D341Med (cell line): ENCODE measurements around the gene LSM14B.
"Not testable (repeated sequence)": the region's sequence is repeated elsewhere in the genome, so short reads cannot be mapped to it uniquely, and the experiment has no call there.

ENCODE experiments used
- DNase-seq: peaks from one replicate; pipeline ENCODE4 v3.0.0; 2012; ENCODE audit warnings: low spot score

The LSM14B gene

DNA sequence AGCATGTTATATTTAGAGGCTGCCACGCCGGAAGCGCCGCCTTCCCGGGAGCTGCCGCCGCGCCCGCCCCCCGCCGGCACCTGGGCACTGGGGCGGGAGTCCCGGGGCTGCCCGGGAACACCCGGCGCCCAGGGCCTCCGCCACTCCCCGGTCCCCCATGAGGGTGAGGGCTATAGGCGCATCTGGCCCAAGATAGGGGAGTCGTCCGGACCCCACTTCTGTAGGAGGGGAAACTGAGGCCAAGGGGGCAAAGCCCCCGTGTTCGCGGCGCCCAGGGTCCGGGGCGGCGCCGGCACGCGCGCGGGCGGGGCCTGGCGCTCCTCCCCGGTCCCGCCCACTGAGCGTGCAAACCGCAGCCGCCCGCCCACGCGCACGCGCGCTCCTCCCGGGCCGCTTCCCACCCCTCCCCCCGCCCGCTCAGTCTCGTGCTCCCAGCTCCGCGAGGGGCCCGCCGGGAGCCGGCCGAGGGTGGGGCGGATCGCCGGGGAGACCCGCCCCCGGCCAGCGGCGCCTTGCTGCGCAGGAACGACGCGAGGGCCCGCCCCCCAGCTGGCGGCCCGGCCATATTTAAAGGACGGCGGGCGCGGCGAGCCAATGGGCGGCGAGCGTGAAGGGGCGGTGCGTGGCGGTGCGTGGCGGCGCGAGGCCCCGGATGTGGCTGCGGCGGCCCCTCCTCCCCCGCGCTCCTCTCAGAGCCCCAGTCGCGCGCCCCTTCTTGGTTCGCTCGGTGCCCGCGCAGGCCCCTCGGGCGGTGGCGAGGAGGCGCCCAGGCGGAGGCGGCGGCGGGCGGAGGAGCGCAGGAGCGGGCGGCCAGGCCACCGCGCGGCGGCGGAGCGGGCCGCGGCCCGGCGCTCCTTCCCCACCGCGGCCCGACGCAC, at the start of gene LSM14B:
TSS of gene LSM14B (plus strand) at position 700 of the 878 bp plus-strand sequence. CDS start 192 bp downstream, outside the sequence.
- DNase-seq: peak; percentile 99

DNA sequence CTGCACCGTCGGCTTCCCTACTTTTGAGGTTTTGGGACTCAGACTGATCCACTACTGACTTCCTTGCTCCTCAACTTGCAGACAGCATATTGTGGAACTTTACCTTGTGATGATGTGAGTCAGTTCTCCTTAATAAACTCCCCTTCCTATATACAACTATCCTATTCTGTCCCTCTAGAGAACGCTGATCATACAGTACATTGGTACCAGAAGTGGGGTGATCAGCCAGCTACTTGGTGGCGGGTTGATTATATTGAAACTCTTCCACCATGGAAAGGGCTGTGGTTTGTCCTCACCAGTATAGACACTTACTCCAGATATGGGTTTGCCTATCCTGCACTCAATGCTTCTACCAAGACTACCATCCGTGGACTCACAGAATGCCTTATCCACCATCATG, 49.0 kb upstream of the LSM14B start:
- no peak for DNase-seq

DNA sequence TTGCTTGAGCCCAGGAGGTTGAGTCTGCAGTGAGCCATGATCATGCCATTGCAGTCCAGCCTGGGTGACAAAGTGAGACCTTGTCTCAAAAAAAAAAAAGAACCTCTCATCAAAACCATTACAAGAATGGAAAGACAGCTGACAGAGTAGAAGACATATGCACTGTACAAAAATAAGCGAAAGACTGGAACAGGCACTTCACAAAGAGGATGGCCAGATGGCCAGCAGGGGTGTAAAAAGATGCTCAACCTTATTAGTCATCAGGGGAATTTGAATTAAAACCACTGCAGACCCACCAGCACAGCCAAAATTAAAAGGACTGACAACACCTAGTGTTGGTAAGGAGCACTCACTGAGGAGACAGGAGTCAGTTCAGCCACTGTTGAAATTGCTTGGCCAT, 43.1 kb upstream of the LSM14B start:
- no peak for DNase-seq

DNA sequence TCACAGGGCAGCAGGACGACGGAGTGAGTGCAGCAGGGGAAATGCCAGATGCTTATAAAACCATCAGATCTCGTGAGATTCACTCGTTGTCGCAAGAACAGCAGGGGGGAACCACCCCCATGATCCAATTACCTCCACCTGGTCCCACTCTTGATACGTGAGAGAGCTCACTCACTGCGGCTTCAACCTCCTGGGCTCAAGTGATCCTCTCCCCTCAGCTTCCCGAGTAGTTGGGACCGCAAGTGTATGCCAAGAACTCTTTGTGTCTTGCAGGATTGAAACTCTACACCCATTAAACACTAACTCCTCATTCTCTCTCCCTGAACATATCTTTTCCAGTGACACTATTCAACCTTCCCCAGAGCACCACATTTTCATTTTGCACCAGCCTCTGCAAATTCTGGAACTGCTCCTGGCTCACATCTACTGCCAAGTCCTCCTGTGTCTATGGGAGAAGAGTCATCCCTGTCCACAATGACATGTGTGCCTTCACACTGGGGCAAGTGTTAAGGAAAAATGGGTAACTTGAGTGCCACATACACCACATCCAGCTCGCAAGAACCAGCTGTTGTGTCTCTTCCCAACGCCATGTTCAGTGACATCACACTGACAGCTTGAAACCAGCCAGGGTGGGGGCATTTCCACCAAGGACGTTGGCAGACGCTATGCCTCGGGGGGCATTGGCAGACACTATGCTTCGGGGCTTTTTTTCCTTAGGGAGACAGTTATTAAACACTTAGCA, 41.9 kb upstream of the LSM14B start:
- no peak for DNase-seq

DNA sequence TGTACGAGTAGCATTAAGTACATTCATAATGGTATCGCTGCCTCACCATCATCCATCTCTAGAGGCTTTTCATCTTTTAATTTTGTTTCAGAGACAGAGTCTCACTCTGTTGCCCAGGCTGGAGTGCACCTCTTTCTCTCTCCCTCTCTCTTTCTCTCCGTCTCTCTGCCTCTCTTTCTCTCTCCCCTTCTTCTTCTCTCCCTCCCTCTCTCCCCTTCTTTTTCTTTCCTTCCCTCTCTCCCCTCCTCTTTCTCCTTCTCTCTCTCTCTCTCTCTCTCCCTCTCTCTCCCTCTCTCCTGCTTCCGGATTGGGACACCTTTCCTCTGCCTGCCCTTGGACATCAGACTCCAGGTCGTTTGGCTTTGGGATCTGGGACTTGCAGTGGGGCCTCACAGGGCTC, 39.0 kb upstream of the LSM14B start:
- no peak for DNase-seq

DNA sequence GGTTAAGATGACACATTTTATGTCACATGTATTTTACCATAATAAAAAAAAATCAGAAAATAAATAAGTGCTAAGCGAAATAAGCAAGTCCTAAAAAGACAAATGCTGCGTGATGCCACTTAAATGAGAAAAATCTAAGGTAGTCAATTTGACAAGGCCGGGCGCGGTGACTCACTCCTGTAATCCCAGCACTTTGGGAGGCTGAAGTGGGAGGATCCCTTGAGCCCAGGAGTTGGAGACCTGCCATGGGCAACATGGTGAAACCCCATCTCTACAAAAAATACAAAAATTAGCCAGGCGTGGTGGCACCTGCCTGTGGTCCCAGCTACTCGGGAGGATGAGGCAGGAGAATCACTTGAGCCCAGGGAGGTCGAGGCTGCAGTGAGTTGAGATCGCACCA, 38.1 kb upstream of the LSM14B start:
- DNase-seq: not testable (repeated sequence)

DNA sequence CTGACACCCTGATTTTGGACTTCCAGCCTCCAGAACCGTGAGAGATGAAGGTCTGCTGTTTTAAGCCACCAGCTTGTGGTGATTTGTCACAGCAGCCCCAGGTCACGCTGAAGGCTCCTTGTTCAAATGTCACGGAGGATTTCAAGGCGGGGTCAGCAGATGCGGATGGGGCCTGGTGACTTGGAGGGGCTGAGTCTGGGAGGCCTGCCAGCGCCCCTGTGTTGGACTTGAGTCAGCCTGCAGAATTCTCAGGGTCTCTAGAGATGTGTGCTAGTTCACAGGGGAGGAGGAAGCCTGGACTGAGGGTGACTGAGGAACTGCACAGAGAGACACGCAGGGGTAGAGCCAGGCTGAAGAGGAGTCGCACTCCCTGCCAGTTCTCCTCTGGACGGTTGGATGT, 37.1 kb upstream of the LSM14B start:
- DNase-seq: no peak

DNA sequence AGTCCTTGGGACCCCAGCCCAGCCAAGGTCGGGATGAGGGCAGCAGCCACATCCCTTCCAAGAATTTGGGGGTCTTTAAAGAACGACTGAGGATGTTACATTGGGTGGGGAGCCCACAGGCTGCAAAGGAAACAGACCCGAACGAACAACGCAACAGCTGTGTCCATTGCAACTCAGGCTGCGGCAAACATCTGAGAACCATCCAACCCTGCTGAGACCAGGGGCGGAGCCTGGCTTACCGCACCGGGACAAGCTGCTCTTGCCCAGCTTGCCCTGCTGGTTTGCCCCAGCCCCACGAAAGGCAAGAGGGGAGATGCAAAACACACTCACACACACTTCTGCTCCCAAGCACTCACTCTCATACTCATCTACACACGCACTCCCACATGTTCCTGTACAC, 35.0 kb upstream of the LSM14B start:
- DNase-seq: no peak

DNA sequence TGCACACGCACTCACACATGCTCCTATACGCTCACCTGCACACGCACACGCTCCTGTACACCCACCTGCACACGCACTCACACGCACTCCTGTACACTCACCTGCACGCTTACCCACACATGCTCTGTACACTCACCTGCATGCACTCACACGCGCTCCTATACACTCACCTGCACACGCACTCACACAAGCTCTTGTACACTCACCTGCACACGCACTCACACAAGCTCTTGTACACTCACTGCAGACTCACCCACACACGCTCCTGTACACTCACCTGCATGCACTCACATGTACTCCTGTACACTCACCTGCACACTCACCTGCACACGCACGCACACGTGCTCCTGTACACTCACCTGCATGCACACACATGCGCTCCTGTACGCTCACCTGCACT, 34.6 kb upstream of the LSM14B start:
- DNase-seq: no peak

DNA sequence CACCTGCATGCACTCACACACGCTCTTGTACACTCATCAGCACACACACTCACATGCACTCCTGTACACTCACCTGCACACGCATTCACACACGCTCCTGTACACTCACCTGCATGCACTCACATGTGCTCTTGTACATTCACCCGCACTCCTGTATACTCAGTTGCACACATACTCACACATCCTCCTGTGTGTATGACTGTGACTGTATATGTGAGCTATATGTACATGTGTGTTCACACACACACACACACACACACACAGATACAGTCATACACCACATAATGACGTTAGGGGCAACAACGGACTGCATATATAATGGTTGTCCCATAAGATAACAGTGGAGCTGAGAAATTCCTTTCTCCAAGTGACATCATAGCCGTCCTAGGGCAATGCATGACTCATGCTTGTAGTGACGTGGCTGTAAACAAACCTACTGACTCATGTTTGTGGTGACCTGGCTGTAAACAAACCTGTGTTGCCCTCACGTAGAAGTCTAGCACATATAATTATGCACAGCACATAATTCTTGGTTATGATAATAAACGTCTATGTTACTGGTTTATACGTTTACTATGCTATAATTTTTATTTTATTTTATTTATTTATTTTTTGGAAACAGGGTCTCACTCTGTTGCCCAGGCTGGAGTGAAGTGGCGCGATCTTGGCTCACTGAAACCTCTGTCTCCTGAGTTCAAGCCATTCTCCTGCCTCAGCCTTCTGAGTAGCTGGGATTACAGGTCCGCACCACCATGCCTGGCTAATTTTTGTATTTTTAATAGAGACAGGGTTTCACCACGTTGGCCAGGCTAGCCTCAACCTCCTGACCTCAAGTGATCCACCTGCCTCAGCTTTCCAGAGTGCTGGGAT, 33.8 kb upstream of the LSM14B start:
- DNase-seq: no peak

DNA sequence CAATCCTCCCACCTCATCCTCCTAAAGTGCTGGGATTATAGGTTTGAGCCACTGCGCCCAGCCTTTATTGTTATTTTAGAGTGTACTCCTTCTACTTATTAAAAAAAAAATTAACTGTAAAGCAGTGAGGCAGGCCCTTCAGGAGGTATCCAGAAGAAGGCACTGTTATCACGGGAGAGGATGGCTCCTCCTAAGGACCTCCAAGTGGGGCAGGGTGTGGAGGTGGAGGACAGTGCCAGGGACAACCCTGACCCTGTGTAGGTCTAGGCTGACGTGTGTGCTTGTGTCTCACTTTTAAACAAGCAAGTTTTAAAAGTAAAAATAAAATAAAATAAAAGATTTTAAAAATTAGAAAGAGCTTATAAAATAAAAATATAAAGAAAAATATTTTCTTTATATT, 32.9 kb upstream of the LSM14B start:
- no peak for DNase-seq

DNA sequence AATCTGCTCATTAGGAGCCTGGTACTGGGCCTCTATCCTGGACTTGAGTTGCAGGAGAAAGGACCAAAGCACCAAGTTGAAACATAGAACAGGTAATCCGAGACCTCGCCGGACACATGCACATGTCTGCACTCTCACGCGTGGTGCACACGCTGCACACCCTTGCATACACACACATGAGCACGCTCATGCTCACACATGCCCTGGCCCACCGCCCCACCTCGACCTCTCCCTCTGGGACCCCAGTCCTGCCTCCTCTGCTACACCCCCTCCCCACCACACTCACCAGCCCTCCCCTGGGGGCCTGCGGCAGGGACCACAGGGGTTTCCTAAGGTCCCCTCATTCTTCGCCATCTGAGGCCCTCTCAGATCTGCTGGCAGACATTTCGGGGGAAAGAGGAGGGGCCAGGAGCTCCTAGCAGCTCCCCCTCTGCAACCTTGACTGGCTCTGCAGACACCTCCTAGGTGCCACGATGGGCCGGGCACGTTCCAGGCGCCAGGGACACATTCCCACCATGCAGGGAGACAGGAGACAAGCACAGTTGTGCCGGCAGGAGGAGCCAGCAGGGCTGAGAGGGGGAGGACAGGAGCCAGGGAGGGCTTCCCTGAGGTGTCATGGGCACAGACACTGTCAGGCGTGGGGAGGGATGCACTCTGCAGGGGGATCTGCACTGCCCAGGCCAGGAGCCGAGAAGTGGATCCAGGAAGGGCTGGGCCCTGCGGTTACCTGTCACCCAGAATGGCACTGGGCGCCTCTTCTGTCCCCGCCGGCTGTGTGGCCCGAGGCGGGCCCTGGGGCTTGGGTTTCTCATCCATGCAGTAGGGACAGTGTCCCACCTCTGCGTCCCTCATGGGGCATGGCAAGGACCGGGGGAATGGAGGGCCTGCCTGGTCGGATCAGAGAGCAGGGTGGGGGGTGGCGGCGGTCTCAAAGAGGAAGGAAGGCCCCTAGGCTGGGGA, 25.6 kb upstream of the LSM14B start:
- peak; percentile 28 for DNase-seq

DNA sequence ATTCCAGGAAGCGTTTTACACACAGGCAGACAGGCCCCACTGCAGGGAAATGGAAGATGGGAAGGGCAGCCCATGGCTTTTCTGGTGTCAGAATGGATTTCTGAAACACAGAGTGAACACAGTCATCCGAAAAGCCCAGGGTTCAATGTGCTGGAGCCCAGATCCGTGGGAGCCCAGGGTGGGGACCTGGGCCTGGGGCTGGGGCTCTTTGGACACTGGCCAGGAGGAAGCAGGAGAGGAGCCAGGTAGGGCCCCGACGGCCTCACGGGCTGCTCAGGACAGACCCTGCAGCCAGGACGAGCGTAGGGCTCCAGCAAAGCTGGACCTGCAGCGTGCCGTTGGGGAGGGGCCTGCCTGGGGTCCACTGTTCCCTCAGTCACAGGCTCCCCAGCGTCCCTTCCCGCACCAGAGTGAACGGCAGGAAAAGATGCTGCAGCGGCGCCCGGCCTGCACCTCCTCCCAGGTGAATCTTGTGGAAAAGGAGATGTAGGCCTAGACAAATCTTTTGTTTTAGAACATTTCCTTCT, 24.3 kb upstream of the LSM14B start:
- peak; percentile 22 for DNase-seq

DNA sequence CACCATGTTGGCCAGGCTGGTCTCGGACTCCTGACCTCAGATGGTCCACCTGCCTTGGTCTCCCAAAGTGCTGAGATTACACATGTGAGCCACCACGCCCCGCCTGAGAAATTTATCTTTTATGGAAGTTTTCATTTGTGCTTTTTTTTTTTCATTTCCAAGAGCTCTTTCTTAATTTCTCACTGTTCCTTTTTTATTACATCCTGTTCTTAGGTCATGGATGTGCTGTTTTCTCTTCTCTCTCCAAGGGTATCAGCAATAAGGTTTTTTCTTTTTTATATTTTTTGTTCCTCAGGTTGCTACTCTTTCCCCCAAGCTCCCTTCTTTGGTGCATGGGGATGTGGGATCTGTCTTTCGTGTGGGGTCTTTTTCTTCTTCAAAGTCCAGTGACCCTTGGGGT, 21.2 kb upstream of the LSM14B start:
- DNase-seq: no peak

DNA sequence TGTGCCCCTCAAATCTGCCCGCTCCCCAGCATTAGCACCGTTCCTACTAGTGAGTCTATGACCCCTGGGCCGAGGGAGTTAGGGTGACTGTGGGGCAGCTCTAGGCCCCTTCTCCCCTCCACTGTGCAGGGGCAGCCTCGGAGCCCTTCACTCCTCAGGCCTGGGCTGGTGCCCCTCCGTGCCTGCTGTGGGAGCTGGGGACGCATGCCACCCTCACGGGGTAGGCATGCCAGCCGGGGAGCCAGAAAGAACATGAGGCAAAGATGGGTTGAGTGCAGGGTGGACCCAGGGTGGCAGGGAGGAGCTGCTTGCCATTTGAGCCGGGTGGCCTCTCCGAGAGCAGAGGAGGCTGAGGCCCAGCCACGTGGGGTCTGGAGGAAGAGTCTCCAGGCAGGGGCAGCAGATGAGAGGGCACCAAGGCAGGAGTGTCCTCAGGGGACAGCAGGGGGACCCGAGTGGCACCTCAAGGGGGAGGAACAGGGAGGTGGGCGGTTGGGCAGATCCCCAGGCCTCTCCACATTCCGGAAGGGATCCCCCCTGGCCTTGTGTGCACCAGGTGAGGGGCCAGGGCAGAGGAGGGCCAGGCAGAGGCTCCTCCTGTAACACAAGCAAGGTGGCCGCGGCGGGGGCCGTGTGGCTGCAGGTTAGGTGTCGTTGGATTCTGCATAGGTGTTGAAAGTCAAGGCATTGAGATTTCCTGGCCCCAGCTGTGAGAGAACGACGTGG, 18.6 kb upstream of the LSM14B start:
- no peak for DNase-seq

DNA sequence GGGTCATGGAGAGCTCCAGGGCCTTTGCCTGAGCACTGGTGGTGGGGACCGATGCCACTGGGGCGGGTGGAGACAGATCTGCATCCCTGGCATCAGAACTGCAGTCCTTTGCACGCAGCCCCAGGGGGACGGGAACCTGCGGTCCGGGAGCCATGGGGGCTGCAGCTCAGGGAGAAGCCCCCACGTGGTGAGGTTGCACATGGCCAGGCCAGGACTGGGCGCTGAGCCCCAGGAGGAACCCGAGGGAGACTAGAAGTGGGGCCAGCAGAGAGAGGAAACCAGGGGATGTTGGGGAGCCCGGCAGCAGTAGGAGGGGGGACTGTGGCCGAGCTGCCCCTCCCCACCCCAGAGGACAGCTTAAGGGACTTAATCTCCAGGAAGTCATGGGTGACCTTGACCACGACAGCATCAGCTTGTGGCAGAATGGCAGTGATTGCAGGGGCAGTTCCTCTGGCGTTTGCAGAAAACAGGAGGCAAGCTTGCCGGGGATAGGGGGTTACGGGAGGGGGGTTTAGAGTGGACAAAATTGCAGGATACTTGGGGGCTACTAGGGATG, 18.0 kb upstream of the LSM14B start:
- no peak for DNase-seq

DNA sequence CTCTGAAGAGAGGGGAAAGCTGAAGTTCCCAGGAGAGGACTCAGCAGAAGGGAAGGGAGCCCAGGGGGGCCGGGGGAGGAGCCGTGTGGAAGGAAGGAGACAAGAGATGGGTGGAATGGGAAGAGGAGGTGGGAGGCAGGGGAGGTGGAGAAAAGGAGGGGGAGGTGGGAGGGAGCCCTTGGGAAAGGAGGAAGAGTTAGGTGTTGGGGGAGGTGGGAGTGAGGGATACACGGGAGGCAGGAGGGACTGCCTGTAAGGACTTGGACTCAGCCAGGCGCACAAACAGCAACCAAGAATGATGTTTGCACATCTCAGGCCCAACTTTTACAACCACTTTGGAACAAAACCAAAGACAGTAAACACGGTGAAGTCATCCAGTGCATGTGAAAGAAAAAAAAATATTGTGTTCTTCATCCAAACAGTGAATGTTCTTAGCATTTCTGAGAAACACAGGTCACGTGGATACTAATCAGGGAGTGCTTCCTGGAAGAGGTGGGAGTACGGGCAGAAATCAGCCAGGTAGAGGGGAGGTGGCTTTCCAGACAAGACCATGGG, 17.4 kb upstream of the LSM14B start:
- DNase-seq: no peak

DNA sequence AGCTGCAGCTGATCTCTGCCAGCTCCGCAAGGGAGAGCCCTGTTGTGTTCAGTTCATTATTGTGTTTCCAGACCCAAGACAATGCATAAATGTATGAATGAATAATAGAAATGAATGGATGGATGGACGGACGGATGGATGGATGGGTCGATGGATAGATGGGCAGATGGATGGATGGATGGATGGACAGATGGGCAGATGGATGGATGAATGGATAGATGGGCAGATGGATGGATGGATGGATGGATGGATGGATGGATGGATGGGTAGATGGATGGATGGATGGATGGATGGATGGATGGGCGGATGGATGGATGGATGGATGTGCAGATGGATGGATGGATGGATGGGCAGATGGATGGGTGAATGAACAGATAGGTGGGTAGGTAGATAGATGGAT, 16.7 kb upstream of the LSM14B start:
- no peak for DNase-seq

DNA sequence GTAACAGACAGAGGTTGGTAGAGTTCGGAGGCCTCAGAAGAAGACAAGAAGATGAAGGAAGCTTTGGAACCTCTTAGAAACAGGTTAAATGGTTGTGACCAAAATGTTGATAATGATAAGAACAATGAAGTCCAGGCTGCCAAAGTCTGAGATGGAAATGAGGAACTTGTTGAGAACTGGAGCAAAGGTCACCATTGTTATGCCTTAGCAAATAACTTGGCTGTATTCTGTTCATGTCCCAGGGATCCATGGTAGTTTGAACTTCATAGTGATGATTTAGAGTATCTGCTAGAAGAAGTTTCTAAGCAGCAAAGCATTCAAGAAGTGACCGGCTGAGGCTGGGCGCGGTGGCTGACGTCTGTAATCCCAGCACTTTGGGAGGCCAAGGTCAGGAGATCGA, 11.1 kb upstream of the LSM14B start:
- no peak for DNase-seq

DNA sequence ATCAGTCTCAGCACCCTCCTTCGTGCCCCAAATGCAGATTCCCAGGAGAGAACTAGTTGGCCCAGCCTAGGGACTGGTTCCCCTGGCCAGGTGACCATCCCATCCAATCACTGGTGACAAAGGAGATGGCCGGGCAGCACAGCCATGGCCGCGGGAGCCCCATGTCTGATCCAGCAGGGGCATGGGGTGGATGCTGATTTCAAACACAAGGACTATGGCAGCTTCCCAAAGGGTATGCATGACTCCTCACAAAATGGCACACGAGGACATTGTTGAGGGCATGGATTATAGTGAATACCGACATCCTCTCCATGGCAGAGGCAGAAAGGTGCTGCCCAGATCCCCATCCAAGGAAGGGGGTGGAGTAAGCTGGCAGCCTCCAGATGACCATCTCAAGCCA, 9.9 kb upstream of the LSM14B start:
- DNase-seq: no peak
